Measurements from ENCODE around the gene TCAP.
A peak's percentile ranks its signal among the peaks of the same experiment; 100 is the strongest.

TCAP gene

GRCh38 chr17:39628655-39629493, 36.3 kb upstream of the TCAP start:
- no peak overlapping the region for H3K4me3 ChIP-seq (ENCODE audit: low read depth, low read length)
- TF ChIP-seq POLR2A (IDR thresholded peaks at IDR 0.05; ENCODE audit: extremely low read depth, insufficient read length): no peak
- TF ChIP-seq CTCF (IDR thresholded peaks at IDR 0.05; ENCODE audit: low read depth, low read length): no peak
- no peak for TF ChIP-seq MAX (IDR thresholded peaks at IDR 0.05; ENCODE audit: low read depth, low read length)
- TF ChIP-seq MYC (IDR thresholded peaks at IDR 0.05; ENCODE audit: low read depth, low read length): no peak
- DNase-seq (ENCODE audit: low read depth): no peak

- DNase-seq (ENCODE audit: low read depth): no peak
- no peak overlapping the region for H3K4me3 ChIP-seq (ENCODE audit: low read depth, low read length)
- no peak for TF ChIP-seq POLR2A (IDR thresholded peaks at IDR 0.05; ENCODE audit: extremely low read depth, insufficient read length)
- no peak for TF ChIP-seq MAX (IDR thresholded peaks at IDR 0.05; ENCODE audit: low read depth, low read length)
- no peak for TF ChIP-seq CTCF (IDR thresholded peaks at IDR 0.05; ENCODE audit: low read depth, low read length)
- no peak for TF ChIP-seq MYC (IDR thresholded peaks at IDR 0.05; ENCODE audit: low read depth, low read length)
Measured at GRCh38 chr17:39629494-39629880, 35.7 kb upstream of the TCAP start.

- TF ChIP-seq MAX (IDR thresholded peaks at IDR 0.05; ENCODE audit: low read depth, low read length) (peak; percentile 45; the same call in 1 of the 2 replicates), MYC (IDR thresholded peaks at IDR 0.05; ENCODE audit: low read depth, low read length) (peak; percentile 47), CTCF (IDR thresholded peaks at IDR 0.05; ENCODE audit: low read depth, low read length) (peak; percentile 29), POLR2A (IDR thresholded peaks at IDR 0.05; ENCODE audit: extremely low read depth, insufficient read length) (no peak)
- DNase-seq (ENCODE audit: low read depth): peak; percentile 92
- H3K4me3 ChIP-seq (ENCODE audit: low read depth, low read length): no peak overlapping the region
Measured at GRCh38 chr17:39629898-39630297, 35.3 kb upstream of the TCAP start.

- TF ChIP-seq MAX (IDR thresholded peaks at IDR 0.05; ENCODE audit: low read depth, low read length) (no peak), CTCF (IDR thresholded peaks at IDR 0.05; ENCODE audit: low read depth, low read length) (no peak), MYC (IDR thresholded peaks at IDR 0.05; ENCODE audit: low read depth, low read length) (no peak), POLR2A (IDR thresholded peaks at IDR 0.05; ENCODE audit: extremely low read depth, insufficient read length) (no peak)
- no peak for DNase-seq (ENCODE audit: low read depth)
Measured at GRCh38 chr17:39631403-39631802, 33.7 kb upstream of the TCAP start.

GRCh38 chr17:39632153-39632941, 32.8 kb upstream of the TCAP start:
- no peak overlapping the region for H3K4me3 ChIP-seq (ENCODE audit: low read depth, low read length)
- peak; percentile 61 for DNase-seq (ENCODE audit: low read depth)
- peak; percentile 16; the same call in 1 of the 2 replicates for TF ChIP-seq MAX (IDR thresholded peaks at IDR 0.05; ENCODE audit: low read depth, low read length)
- TF ChIP-seq CTCF (IDR thresholded peaks at IDR 0.05; ENCODE audit: low read depth, low read length): no peak
- TF ChIP-seq POLR2A (IDR thresholded peaks at IDR 0.05; ENCODE audit: extremely low read depth, insufficient read length): no peak
- 0 out of 2 replicates have a peak, but pooled peaks have one; percentile 27 for TF ChIP-seq MYC (IDR thresholded peaks at IDR 0.05; ENCODE audit: low read depth, low read length)

More at GRCh38 chr17:39631403-39631802, 33.7 kb upstream of the TCAP start:
- H3K4me3 ChIP-seq (ENCODE audit: low read depth, low read length): no peak overlapping the region

All from NB4 (cell line).